ENCODE data around the gene S100A1.
A peak's percentile ranks its signal among the peaks of the same experiment; 100 is the strongest.
"Not testable (repeated sequence)": the region's sequence is repeated elsewhere in the genome, so short reads cannot be mapped to it uniquely, and the experiment has no call there.

Gene S100A1

GRCh38 chr1:153627715-153628626, at the start of gene S100A1:
Gene S100A1 (plus strand): TSS chr1:153628434. CDS start chr1:153630522, 2,088 bp downstream.
- DNase-seq (ENCODE audit: low spot score): peak; percentile 93

GRCh38 chr1:153578490-153578889, 49.7 kb upstream of the S100A1 start:
- no peak for DNase-seq (ENCODE audit: low spot score)

GRCh38 chr1:153578936-153579335, 49.3 kb upstream of the S100A1 start:
- DNase-seq (ENCODE audit: low spot score): no peak

- not testable (repeated sequence) for DNase-seq (ENCODE audit: low spot score)
Measured at GRCh38 chr1:153582836-153583235, 45.4 kb upstream of the S100A1 start.

GRCh38 chr1:153583514-153583913, 44.7 kb upstream of the S100A1 start:
- not testable (repeated sequence) for DNase-seq (ENCODE audit: low spot score)

GRCh38 chr1:153583976-153584375, 44.3 kb upstream of the S100A1 start:
- no peak for DNase-seq (ENCODE audit: low spot score)

- no peak for DNase-seq (ENCODE audit: low spot score)
Measured at GRCh38 chr1:153585006-153585405, 43.2 kb upstream of the S100A1 start.

- DNase-seq (ENCODE audit: low spot score): no peak
Measured at GRCh38 chr1:153586347-153586746, 41.9 kb upstream of the S100A1 start.

GRCh38 chr1:153587314-153587713, 40.9 kb upstream of the S100A1 start:
- DNase-seq (ENCODE audit: low spot score): no peak

GRCh38 chr1:153588033-153588432, 40.2 kb upstream of the S100A1 start:
- not testable (repeated sequence) for DNase-seq (ENCODE audit: low spot score)

GRCh38 chr1:153588482-153588881, 39.8 kb upstream of the S100A1 start:
- DNase-seq (ENCODE audit: low spot score): no peak

- DNase-seq (ENCODE audit: low spot score): peak; percentile 65
Measured at GRCh38 chr1:153592748-153593147, 35.5 kb upstream of the S100A1 start.

GRCh38 chr1:153597206-153597605, 31.0 kb upstream of the S100A1 start:
- DNase-seq (ENCODE audit: low spot score): no peak

- no peak for DNase-seq (ENCODE audit: low spot score)
Measured at GRCh38 chr1:153598309-153599172, 29.7 kb upstream of the S100A1 start.

- DNase-seq (ENCODE audit: low spot score): no peak
Measured at GRCh38 chr1:153599847-153600246, 28.4 kb upstream of the S100A1 start.

- no peak for DNase-seq (ENCODE audit: low spot score)
Measured at GRCh38 chr1:153602749-153603148, 25.5 kb upstream of the S100A1 start.

- DNase-seq (ENCODE audit: low spot score): no peak
Measured at GRCh38 chr1:153606194-153606593, 22.0 kb upstream of the S100A1 start.

GRCh38 chr1:153607381-153607780, 20.9 kb upstream of the S100A1 start:
- no peak for DNase-seq (ENCODE audit: low spot score)

GRCh38 chr1:153608089-153608682, 20.0 kb upstream of the S100A1 start:
- no peak for DNase-seq (ENCODE audit: low spot score)

- peak; percentile 85 for DNase-seq (ENCODE audit: low spot score)
Measured at GRCh38 chr1:153608742-153609584, 19.3 kb upstream of the S100A1 start.

GRCh38 chr1:153609585-153609907, 18.7 kb upstream of the S100A1 start:
- DNase-seq (ENCODE audit: low spot score): no peak

GRCh38 chr1:153610334-153610733, 17.9 kb upstream of the S100A1 start:
- no peak for DNase-seq (ENCODE audit: low spot score)

Data from pons (tissue), 1 donor.